NCI-H748 treated with DMSO at 0.1 percent for 48 hours (cell line): ENCODE measurements around the gene EN1.
A peak's percentile ranks its signal among the peaks of the same experiment; 100 is the strongest.

ENCODE experiments used
- DNase-seq: peaks from one replicate; lab custom pipeline; 2025; lab: John Stamatoyannopoulos, UW

The EN1 gene

GRCh38 chr2:118855451-118856279 is 8.2 kb upstream of the EN1 start:
- peak; percentile 20 for DNase-seq

GRCh38 chr2:118854507-118855345 is 7.3 kb upstream of the EN1 start:
- DNase-seq: no peak

GRCh38 chr2:118853651-118854291 is 6.3 kb upstream of the EN1 start:
- DNase-seq: no peak

- DNase-seq: no peak
Observed at GRCh38 chr2:118853129-118853640, 5.7 kb upstream of the EN1 start.

GRCh38 chr2:118852605-118853128 is 5.2 kb upstream of the EN1 start:
- no peak for DNase-seq

GRCh38 chr2:118851650-118852049 is 4.2 kb upstream of the EN1 start:
- DNase-seq: no peak

DNA sequence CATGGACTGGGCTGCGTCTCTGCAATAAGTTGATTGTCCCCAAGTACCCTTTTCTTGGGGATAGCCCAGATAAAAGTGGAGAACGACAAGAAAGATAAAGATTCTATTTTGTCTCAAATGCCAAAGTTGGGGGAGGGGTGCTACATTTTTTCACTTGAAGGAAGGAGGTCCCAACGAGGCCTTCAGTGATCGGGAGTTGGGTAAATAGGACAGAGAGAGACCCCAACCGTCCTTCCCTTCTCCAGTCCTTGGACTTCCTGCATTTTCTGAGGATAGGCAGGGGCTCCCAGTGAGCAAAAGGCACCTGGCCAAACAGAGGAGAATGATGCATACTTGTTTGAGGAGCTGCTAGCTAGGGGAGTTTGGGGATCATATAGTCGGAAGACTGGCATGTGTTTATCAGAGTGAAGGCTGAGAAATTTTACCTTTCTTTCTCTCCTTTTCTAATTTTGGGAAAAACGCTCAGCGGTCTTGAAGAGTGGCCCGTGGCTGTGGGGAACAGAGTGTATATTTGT is 3.5 kb upstream of the EN1 start:
- no peak for DNase-seq

DNA sequence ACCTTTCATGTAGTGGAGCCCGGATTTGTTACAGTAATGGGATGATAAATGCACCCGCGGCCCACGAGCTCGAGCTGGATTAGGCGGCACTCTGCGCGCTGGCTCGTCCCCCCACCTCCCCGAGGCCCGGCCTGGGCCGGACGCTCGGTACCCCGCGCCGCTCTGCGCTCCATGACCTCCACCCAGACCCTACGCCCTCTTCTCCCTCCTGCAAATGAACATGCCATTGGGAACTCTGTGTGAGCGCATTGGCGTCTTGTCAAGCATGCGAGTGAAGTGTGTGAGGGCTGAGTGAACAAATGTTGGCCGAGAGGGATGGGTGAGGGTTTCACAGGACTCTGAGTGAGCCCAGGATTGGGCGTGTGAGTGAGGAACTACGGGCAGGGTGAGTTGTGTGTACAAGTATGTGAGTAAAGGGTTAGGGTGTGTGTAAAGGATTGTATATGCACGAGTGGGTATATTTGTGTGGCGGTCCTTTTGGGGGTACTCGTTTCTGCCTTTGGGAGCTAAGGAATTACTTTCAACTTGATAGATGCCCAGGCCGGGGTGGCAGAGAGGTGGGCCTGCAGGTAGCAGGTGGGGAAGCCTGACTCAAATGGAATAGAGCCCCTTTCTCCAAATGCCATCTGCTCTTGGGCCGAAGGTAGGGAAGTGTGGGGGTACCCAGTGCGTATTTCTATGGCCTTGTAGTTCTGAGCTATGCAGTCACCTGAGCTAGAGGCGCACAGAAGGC is 2.9 kb upstream of the EN1 start:
- DNase-seq: no peak

- no peak for DNase-seq
Observed at GRCh38 chr2:118849226-118850167, 2.0 kb upstream of the EN1 start.

DNA sequence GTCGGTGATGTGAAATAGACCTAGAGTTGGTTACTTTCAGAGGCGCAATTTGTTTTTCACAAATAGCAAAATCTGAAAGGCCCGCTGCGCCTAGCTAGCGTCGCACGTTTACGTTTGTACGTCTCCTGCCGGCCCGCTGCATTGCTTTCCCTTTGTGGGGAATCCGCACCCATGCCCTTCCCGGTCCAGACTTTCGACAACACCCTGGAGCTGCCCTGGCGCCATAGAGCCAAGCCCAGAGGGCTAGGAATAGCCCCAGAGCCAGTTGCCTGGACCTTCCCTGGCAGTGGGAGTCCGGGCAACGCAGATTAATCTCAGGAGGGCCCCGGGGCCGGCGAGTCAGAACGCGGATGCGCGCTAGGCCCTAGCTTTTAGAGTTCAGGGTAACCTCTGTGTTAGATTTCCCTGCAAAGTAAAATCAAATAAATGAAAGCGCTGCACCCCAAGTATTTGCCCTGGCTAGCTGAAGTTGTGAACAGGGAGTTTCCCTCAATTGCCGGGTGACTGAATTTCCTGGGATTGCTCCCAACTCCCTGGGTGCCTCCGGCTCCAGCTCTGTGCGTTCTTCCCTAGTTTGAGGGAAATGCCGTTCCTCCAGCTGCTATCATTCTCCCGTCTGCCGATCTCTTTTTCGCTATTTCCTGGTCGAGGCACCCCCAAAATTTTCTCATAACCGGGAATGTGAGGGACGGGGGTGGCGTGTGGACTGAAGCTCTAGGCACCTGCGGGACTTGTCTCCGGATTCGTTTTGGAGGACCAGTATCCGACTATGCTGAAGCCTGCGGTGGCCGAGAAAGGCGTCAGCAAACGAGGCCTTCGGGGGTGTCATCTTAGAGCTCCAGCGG is 1.2 kb upstream of the EN1 start:
- no peak for DNase-seq

- DNase-seq: no peak
Observed at GRCh38 chr2:118847762-118848172, 319 bp upstream of the EN1 start.

DNA sequence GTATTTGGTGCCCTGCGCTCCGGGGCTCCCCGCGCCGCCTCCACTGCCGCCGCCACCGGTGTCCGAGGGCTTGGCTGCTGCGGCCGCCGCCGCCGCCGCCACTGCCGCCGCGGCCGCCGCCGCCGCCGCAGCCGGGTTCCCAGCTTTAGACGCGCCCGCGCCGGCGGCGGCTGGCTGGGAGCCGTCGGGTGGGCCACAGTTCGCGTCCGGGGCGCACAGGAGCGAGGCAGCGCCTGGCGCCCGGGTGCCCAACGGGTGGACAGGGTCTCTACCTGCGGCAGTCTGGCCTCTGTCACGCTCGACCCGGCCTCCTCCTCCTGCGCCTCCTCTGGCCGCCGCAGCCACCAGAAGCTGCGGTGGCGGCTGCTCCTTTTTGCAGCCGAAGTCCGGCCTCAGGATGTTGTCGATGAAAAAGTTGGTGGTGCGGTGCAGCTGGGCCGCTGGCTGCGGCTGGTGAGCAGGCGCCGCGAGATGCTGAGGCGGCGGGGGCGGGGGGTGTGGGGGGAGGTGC is 951 bp downstream of the EN1 start:
- DNase-seq: no peak

DNA sequence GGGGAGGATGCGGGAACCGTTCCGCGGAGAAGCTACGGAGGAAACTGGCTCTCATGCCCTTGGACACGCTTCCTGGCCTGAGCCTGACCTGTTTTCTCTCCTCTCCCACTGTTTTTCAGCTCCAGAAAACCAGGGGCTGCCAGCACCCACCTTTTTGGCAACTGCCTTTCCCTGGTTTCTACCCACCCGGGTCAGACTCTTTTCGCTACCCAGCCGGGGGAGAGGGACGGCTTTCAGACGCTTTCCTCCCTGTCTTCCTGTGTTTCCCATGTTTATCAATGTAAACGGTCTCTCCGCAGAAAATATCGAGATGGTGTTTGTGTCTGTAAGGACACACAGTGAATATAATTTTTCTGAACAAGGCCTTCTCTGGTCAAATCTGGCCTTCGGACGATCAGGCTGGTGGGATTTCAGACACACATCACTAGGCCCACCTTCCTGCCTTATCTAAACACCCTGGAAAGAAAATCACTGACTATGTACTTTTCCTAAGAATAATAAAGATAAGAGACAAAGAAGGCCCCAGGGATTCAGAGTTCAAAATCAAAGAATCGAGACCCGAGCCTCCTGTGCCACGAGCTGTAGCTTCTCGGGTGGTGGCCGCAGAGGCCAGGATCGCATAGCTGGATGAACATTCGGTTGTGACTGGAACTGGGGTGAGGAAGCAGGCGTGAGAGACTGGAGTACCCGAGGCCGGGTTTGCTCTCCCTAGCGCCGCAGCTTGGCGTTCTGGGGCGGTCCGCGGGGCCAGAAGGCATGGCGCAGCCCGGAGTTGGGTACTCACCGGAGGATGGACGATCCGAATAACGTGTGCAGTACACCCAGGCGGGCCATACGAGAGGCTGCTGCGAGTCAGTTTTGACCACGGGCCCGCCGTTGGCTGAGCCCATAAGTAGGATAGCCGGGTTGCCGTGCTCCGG is 1.7 kb downstream of the EN1 start:
- no peak for DNase-seq

GRCh38 chr2:118845005-118845521 is 2.4 kb downstream of the EN1 start:
- DNase-seq: no peak

GRCh38 chr2:118844261-118845004 is 3.0 kb downstream of the EN1 start:
- DNase-seq: no peak

DNA sequence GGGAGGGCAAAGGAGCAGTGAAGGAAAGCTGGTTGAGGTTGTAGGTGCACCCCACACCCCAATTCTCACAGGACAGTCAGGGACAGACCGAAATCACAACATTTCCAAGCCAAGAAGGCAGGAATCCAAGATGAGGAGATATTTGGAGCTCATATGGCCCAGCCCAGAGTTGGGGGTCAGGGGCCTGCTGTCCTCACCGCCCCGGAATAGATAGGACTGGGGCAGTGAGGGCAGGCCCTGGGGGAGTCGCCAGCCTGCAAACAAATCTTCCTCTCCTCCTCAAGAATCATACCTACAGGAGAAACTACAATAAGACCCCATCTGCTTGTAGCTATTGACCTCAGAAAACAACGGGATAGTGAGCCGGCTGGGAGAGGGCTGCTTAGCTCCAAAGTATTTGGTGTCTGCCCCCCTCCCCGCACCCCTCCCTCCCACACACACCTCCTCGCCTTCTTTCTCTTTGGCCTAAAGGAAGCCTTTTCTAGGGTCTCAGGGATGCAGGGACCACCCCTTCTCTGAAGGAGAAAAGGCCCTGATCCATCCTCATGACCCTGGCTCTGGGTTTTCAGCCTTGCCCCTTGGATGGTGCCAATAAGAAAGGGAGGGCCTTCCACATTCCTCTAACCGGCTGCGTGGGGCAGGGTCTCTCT is 3.8 kb downstream of the EN1 start:
- DNase-seq: no peak
